DND-41 (cell line): Measurements from ENCODE around the gene DGKB.

Experiments used
- ATAC-seq: fragments of 200-7000 bp; cut with Tn5 transposase; 3 replicates; pipeline ENCODE4 v1.9.1; 2021; ENCODE audit warnings: low read depth; ENCODE audit not compliant: insufficient read depth
- DNase-seq: peaks from one replicate; pipeline ENCODE4 v3.0.0-alpha.2; 2020
- H2AFZ ChIP-seq: 2 replicates; pipeline ENCODE4 v1.6.0; 2012; ENCODE audit warnings: low read depth, low read length
- H3K27ac ChIP-seq: 2 replicates; pipeline ENCODE4 v1.5.1; 2012; ENCODE audit warnings: low read length, inconsistent platforms
- H3K27me3 ChIP-seq: fragments of 200-600 bp; sonication (generic); 2 replicates; pipeline ENCODE4 v1.6.0; 2012; ENCODE audit warnings: low read length, mild to moderate bottlenecking, inconsistent platforms; ENCODE audit not compliant: insufficient read depth, poor library complexity
- H3K36me3 ChIP-seq: 2 replicates; pipeline ENCODE4 v1.5.1; 2012; ENCODE audit warnings: low read length, inconsistent platforms; ENCODE audit not compliant: insufficient read depth
- H3K4me1 ChIP-seq: 2 replicates; pipeline ENCODE4 v1.5.1; 2012; ENCODE audit warnings: mild to moderate bottlenecking, low read length; ENCODE audit not compliant: insufficient read depth
- H3K4me2 ChIP-seq: 2 replicates; pipeline ENCODE4 v1.6.0; 2012; ENCODE audit warnings: mild to moderate bottlenecking, moderate library complexity, low read length, inconsistent platforms; ENCODE audit not compliant: insufficient read depth
- H3K4me3 ChIP-seq, 2 experiments: fragments of 200-600 bp in 1 of 2; shearing (Covaris generic) in 1 of 2; 2 replicates each; pipeline ENCODE4 v1.5.1; 2012 to 2016; ENCODE audit warnings: inconsistent platforms in 2 of 2, low read length in 2 of 2, mild to moderate bottlenecking in 2 of 2, low read depth in 1 of 2, moderate library complexity in 1 of 2
- H3K79me2 ChIP-seq: 2 replicates; pipeline ENCODE4 v1.6.0; 2012; ENCODE audit warnings: low read length, inconsistent platforms; ENCODE audit not compliant: insufficient read depth
- H3K9ac ChIP-seq: 2 replicates; pipeline ENCODE4 v1.6.0; 2012; ENCODE audit warnings: low read depth, mild to moderate bottlenecking, inconsistent platforms, low read length, moderate library complexity
- H3K9me3 ChIP-seq: 2 replicates; pipeline ENCODE4 v1.5.1; 2012; ENCODE audit warnings: low read length, moderate library complexity, mild to moderate bottlenecking, inconsistent platforms; ENCODE audit not compliant: insufficient read depth, severe bottlenecking
- H4K20me1 ChIP-seq: 2 replicates; pipeline ENCODE4 v1.6.0; 2012; ENCODE audit warnings: low read length; ENCODE audit not compliant: insufficient read depth
- CTCF ChIP-seq: IDR thresholded peaks from 2 replicates; pipeline ENCODE4 v1.5.1; 2012; ENCODE audit warnings: borderline replicate concordance, low read length, moderate library complexity, mild to moderate bottlenecking; ENCODE audit not compliant: poor library complexity, severe bottlenecking; ENCODE audit errors: extremely low read depth
- EZH2 ChIP-seq: IDR thresholded peaks from 3 replicates; pipeline ENCODE4 v1.6.1; 2012; ENCODE audit warnings: borderline replicate concordance, low read depth, mild to moderate bottlenecking, moderate library complexity, low read length, inconsistent platforms; ENCODE audit not compliant: severe bottlenecking

DGKB gene

GRCh38 chr7:14590206-14590605 is 312.3 kb downstream of the DGKB start:
- no peak overlapping the region for H2AFZ ChIP-seq

GRCh38 chr7:14585232-14585631 is 317.3 kb downstream of the DGKB start:
- Histone ChIP-seq H3K4me1 (no peaks in the 10 kb centered on the region), H3K79me2 (no peaks in the 10 kb centered on the region), H3K9me3 (no peaks in the 10 kb centered on the region), H3K9ac (no peak overlapping the region), H4K20me1 (no peaks in the 10 kb centered on the region), H3K4me2 (no peak overlapping the region), H3K4me3 (no peak overlapping the region), H2AFZ (no peak overlapping the region), H3K36me3 (no peaks in the 10 kb centered on the region), H3K27ac (no peak overlapping the region), H3K27me3 (no peaks in the 10 kb centered on the region)
- ATAC-seq: no peak
- no peak for DNase-seq
- TF ChIP-seq EZH2 (no peak), CTCF (no peak)

More at GRCh38 chr7:14590206-14590605, 312.3 kb downstream of the DGKB start:
- ATAC-seq: no peak
- H3K36me3 ChIP-seq: no peaks in the 10 kb centered on the region
- no peak for DNase-seq
- H3K4me1 ChIP-seq: no peaks in the 10 kb centered on the region
- no peaks in the 10 kb centered on the region for H3K9me3 ChIP-seq
- no peak overlapping the region for H3K9ac ChIP-seq
- no peaks in the 10 kb centered on the region for H4K20me1 ChIP-seq
- no peak overlapping the region for H3K4me2 ChIP-seq
- no peak overlapping the region for H3K27ac ChIP-seq
- H3K79me2 ChIP-seq: no peaks in the 10 kb centered on the region
- TF ChIP-seq CTCF: no peak
- no peak for TF ChIP-seq EZH2
- no peaks in the 10 kb centered on the region for H3K27me3 ChIP-seq
- no peak overlapping the region for H3K4me3 ChIP-seq

DNA sequence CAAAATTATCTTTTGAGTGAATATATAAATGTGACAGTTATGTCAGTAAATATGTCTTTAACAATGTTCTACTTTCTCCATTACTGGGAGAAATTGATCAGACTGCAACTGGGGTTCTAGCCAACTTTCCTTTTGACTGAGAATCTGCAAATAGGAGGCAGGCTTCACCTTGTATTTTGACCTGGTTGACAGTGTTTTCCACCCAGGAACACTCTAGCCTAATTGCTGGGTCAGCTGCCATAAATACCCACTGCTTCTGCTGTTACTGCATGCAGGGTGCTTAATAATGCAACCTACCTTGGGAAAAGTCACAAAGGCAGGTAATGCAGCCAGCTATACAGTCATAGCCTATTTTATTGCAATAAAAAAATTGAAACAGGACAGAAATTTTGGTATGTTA is 319.0 kb downstream of the DGKB start:
- Histone ChIP-seq H3K4me1 (no peaks in the 10 kb centered on the region), H3K79me2 (no peaks in the 10 kb centered on the region), H3K9ac (no peak overlapping the region), H3K27me3 (no peaks in the 10 kb centered on the region), H4K20me1 (no peaks in the 10 kb centered on the region), H3K4me3 (no peak overlapping the region), H3K4me2 (no peak overlapping the region), H3K9me3 (no peaks in the 10 kb centered on the region), H2AFZ (no peak overlapping the region), H3K27ac (no peak overlapping the region), H3K36me3 (no peaks in the 10 kb centered on the region)
- no peak for ATAC-seq
- DNase-seq: no peak
- TF ChIP-seq CTCF: no peak
- TF ChIP-seq EZH2: no peak

DNA sequence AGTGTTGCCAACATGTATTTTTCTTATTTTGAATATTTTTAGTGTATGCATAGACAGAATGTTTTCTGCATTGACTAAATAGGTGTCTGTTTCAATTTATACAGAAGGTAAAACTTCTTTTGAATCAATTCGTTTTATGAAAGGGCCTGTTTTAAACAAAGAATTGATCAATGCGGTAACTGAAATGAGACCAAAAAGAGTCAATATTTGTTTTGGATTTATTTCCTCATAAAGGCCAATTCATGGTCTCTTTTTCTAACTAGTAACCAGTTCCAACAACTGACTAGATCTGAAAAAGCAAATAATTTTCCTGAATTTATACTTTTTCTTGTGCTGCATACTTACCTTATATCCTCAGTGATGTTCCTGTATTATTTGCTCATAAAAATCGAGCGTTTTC is 320.5 kb downstream of the DGKB start:
- DNase-seq (no peak), ATAC-seq (no peak)
- TF ChIP-seq CTCF: no peak
- no peak for TF ChIP-seq EZH2
- Histone ChIP-seq H3K4me1 (no peaks in the 10 kb centered on the region), H3K27ac (no peak overlapping the region), H4K20me1 (no peaks in the 10 kb centered on the region), H3K79me2 (no peaks in the 10 kb centered on the region), H3K9me3 (no peaks in the 10 kb centered on the region), H3K9ac (no peak overlapping the region), H3K27me3 (no peaks in the 10 kb centered on the region), H2AFZ (no peak overlapping the region), H3K4me2 (no peak overlapping the region), H3K36me3 (no peaks in the 10 kb centered on the region), H3K4me3 (no peak overlapping the region)
